Coronary artery (tissue), 2 donors: ENCODE results near the gene TSR1.

Experiments
- DNase-seq: peaks from one replicate; pipeline ENCODE4 v3.0.0-alpha.2; 2017; ENCODE audit warnings: low spot score
- H3K27ac ChIP-seq, 2 donors: fragments of 200-600 bp; sonication (generic); one replicate each; pipeline ENCODE4 v1.5.1; 2016 to 2019
- H3K4me3 ChIP-seq: fragments of 200-600 bp; sonication (generic); 2 replicates; pipeline ENCODE4 v1.5.1; 2016; ENCODE audit warnings: mild to moderate bottlenecking, moderate library complexity
- TF ChIP-seq, protein P1 (sequence below): fragments of 200-600 bp; sonication (generic); IDR thresholded peaks from one replicate; pipeline ENCODE4 v1.5.1; 2019; ENCODE audit warnings: antibody characterized with exemption

TSR1 gene

DNA sequence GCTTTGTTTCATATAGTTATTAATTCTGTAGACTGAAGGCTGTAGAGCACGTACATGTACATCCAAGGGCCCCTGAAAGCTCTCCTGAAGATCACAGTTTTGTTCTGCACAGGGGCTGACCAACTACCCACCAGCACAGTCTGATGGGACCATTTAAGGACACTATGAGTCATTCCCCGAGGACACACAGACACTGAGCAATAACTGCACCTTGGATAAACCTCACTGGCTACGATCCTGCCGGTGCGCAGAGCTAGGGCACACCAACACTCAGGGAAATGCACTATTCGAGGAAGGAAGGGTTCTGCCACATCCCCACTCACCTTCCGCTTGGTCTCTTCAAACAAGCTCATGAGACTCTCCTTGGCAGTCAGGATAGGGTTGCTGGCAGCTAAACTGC, 53.0 kb downstream of the TSR1 start:
- Histone ChIP-seq H3K4me3 (no peak overlapping the region), H3K27ac (no peak overlapping the region)
- no peak for DNase-seq
- TF ChIP-seq, protein P1, sequence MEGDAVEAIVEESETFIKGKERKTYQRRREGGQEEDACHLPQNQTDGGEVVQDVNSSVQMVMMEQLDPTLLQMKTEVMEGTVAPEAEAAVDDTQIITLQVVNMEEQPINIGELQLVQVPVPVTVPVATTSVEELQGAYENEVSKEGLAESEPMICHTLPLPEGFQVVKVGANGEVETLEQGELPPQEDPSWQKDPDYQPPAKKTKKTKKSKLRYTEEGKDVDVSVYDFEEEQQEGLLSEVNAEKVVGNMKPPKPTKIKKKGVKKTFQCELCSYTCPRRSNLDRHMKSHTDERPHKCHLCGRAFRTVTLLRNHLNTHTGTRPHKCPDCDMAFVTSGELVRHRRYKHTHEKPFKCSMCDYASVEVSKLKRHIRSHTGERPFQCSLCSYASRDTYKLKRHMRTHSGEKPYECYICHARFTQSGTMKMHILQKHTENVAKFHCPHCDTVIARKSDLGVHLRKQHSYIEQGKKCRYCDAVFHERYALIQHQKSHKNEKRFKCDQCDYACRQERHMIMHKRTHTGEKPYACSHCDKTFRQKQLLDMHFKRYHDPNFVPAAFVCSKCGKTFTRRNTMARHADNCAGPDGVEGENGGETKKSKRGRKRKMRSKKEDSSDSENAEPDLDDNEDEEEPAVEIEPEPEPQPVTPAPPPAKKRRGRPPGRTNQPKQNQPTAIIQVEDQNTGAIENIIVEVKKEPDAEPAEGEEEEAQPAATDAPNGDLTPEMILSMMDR = no peak

DNA sequence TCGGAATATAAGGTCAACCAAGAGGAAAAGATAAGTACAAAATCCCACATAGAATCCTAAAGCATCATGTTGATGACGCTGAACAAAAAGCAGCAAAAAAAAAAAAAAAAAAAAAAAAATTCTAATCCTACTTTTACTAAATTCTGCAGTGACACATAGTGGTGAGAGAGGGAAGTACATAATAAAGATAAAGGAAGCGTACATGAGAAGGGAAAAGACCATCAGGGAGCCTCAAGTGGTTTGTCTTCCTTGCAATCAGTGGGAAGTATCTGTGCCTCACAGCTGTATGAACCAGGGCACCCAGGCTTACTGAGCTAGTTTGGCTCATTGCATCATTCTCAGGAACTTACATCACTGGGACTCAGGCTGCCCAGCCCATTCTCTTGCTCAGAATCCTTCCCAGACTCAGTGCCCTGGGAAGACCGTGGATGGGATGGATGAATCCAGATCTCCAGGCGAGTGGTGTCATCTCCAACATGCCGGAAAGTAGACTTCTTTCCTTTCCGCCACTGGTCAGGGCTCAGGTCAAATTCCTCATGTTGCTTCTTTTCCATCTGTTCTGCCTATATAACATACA, 53.9 kb downstream of the TSR1 start:
- TF ChIP-seq, protein P1 = peak; percentile 39
- DNase-seq = no peak
- Histone ChIP-seq H3K27ac (no peak overlapping the region), H3K4me3 (no peak overlapping the region)

DNA sequence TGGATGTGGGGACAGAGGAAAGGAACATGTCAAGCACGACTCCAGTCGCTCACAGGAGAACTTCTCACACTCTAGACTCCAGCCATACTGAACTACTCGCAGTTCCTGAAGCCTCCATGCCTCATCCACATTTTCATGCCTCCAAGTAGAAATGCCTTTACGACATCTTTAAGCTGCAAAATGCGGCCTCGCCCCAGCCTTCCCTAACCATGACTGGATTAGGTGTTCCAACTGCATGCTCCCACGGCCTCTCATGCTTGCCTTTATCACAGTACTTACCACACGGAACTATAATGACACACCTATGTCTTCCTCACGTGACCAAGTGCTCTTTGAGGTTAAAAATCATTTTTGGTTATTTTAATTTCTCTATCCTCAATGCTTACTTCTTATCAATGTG, 56.5 kb downstream of the TSR1 start:
- no peak overlapping the region for H3K4me3 ChIP-seq
- no peak for DNase-seq
- TF ChIP-seq, protein P1 = no peak

DNA sequence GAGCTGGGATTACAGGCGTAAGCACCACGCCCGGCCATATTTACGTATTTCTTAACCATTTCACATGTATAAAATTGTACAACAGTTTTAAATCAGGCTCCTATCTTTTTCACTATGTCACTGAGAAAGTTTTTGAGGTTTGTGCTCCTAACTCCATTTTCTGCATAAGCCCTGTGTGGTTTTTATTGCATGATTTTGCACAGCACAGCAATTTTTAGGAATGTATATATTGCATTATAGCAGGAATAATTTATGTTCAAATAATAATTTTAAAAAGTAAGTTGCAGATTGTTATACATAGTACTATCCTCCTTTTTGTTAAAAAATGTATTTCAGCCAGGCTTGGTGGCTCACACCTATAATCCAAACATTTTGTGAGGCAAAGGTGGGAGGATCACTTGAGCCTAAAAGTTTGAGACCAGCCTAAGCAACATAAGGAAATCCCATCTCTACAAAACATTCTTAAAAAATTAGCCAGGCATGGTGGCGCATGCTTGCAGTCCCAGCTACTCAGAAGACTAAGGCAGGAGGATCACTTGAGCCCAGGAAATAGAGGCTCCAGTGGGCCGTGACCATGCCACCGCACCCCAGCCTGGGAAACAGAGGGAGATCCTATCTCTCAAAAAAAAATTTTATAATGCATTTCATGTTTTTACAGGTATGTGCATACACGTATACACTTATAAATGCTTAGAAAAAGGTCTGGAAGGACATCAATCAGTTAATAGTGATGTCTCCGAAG, 58.7 kb downstream of the TSR1 start:
- no peak overlapping the region for H3K4me3 ChIP-seq
- DNase-seq = no peak
- TF ChIP-seq, protein P1 = no peak
- no peak overlapping the region for H3K27ac ChIP-seq

More for the DNA sequence above, 56.5 kb downstream of the TSR1 start:
- H3K27ac ChIP-seq = no peak overlapping the region

DNA sequence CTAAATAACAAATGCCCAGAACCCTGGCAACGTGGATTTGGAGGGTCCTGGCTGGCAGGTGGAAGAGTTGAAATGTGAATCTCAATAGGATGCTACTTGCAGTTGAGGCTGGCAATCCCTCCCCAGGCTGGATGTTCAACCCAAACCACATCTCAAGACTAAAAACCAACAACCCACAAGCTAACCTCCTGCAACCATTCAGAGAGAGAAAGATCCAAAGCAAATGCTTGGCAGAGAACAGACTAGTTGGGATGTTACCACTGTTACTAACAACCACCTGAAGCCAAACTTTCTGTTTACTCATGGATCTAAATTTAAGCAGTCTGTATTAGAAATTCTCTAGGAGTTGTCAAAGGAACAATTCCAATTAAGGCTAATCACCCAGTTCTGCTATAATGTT, 60.5 kb downstream of the TSR1 start:
- TF ChIP-seq, protein P1 = no peak
- Histone ChIP-seq H3K27ac (no peak overlapping the region), H3K4me3 (no peak overlapping the region)
- DNase-seq = no peak

DNA sequence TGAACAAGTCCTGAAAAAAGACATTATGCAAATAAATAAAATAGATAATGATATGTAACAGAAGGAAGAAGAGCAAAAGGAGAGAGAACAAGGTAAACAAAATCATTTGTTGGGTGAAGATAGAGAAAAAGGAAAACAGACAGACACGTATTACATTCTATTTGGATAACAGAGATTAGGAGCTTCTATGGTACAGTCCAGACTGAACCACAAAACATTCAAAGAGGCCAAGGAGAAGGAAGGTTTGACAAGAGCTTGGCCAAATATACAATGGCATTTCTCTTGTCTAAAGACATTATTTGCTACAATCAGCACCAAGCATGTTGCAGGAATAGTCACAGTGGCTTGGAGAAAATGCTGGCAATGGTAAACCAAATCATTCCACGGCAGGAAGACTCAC, 61.8 kb downstream of the TSR1 start:
- DNase-seq = no peak
- TF ChIP-seq, protein P1 = no peak
- H3K4me3 ChIP-seq = no peak overlapping the region
- H3K27ac ChIP-seq = no peak overlapping the region
